Activated CD4-positive, alpha-beta T cell treated with anti-CD3 and anti-CD28 coated beads, Interleukin-10, Interleukin-2, amounts not matched to agents 100 ng/mL and 50 ng/mL, durations not matched to agents 16 hours and 8 hours (primary cell): Measurements from ENCODE around the gene SLC14A1.

Experiments used
- DNase-seq: peaks from one replicate; pipeline ENCODE4 v3.0.0-alpha.2; 2020

Gene SLC14A1

DNA sequence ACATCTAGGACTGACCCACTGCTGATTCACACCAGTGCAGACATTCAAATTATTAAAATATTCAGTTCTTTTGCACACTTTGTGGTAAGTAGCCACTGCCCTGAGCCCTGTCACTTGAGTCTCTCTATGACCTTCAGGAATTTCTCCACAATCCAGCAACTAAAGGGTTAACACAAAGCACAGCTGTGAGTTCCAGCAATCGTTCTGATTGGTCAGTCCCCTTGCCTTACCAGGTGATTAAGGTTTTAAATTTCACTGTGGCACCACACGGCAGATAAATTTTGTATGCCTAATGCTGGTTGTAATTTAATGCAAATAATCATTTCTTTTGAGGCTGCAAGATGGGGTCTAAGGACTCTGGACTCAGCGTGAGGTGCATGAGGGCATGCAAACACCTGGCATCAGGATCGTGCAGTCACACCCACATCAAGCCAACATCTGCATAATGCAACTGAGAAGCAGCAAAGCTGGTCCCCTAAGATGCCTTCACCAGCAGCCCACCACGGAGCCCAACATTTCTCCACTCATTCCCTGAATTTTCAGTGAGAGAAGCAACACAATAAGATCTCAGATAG, 36.6 kb downstream of the SLC14A1 start:
- no peak for DNase-seq

DNA sequence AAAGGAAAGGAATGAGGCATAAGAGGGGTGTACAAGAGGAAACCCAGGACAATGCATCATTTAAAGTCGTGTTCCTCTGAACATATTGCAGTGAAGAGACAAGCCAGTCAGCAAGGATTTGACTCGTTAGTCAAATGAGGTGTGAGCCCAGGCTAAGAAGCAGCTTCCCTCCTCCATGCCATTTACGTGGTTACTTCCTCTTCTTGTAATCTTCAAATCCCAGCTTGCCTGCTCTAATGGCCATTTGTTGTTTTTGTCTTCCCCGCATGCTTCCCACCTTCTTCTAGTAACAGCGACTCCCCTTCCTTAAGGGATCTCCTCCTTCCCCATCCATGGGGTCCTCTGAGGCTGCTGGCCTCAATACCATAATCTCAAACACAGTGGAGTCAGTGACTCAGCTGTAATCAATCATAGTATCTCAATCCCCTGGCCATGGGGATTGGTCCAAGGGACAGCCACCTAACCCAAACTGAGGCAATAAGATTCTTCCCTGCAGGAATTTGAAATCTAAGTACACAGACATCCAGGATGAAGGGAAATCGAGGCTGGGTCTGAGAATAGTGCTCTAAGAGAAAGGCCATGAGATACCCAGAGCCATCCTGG, 37.6 kb downstream of the SLC14A1 start:
- no peak for DNase-seq

- no peak for DNase-seq
Measured at GRCh38 chr18:45764000-45764686, 40.2 kb downstream of the SLC14A1 start.

DNA sequence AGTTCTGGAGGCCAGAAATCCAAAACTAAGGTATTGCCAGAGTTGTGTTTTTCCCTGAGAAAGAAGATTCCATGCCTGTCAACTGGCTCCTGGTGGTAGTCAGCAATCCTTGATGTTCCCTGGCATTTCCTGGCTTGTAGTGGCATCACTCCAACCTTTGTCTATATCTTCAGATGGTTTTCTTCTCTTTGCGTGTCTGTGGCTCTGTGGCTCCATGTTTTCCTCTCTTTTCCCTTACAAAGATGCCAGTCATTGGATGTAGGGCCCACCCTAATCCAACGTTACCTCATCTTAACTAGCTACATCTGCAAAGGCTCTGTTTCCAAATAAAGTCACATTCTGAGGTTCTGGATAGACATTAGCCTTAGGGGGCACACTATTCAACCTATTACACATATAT, 41.8 kb downstream of the SLC14A1 start:
- no peak for DNase-seq

GRCh38 chr18:45771587-45772480, 47.9 kb downstream of the SLC14A1 start:
- DNase-seq = no peak

DNA sequence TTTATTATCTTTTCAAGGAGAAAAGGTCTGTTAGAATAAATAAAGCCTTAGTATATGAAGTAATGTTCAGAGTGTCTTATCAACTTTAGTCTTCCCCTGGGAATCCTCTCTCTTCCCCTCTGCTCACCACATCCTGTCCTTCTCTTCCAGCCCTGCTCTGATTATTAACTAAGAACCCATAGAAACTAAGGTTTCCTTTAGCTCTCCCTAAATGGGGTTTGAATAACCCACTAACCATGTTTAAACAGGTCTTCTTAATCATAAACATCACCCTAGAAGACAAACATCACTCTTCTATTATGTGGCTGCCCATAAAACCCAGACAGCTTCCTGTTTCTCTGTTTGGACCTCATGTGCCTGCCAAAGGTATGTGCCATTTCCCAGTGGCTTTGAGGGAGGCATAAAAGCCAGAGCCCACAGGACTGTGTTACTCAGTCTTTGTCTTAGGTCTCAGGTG, 50.1 kb downstream of the SLC14A1 start:
- no peak for DNase-seq

GRCh38 chr18:45775241-45775676, 51.3 kb downstream of the SLC14A1 start:
- peak; percentile 69 for DNase-seq

- DNase-seq = no peak
Measured at GRCh38 chr18:45775743-45776142, 51.8 kb downstream of the SLC14A1 start.

- DNase-seq = no peak
Measured at GRCh38 chr18:45777393-45777792, 53.4 kb downstream of the SLC14A1 start.

DNA sequence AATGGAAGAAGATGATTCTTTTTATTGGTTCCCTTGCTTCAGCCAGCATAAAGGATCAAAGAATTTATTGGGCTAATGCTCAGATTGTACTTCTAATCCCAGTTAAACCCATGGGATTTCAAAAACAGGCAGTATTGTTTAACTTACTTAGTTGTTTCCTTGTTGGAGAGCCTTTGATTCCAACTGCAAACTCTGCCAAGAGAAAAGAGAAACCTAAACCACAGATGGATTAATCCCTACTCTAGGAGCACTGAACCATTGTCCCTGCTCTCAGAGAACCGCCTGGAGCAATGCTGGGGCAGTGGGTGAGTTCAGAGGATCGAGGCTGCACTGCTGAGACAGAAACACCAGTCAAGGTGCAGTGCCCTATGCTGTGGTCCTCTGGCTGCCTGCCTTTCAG, 56.6 kb downstream of the SLC14A1 start:
- no peak for DNase-seq

DNA sequence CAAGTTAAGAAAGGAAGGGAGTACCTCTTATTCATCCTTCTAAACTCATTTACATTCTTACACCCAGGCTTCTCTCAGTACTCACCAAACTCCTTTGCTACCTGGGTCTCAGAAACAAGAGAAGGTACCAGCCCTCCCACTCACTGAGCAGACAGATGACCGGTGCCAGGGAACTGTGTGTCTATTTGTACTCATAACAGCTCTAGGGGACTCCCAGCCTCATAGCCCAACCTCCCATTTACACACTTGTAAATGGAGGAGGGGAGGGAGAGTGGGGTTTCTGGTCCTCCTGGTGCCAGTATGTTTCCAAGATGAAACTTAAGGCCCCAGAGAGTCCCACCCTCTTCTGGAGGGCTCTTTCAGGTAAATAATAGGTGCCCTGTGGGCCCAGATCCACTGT, 58.7 kb downstream of the SLC14A1 start:
- no peak for DNase-seq

DNA sequence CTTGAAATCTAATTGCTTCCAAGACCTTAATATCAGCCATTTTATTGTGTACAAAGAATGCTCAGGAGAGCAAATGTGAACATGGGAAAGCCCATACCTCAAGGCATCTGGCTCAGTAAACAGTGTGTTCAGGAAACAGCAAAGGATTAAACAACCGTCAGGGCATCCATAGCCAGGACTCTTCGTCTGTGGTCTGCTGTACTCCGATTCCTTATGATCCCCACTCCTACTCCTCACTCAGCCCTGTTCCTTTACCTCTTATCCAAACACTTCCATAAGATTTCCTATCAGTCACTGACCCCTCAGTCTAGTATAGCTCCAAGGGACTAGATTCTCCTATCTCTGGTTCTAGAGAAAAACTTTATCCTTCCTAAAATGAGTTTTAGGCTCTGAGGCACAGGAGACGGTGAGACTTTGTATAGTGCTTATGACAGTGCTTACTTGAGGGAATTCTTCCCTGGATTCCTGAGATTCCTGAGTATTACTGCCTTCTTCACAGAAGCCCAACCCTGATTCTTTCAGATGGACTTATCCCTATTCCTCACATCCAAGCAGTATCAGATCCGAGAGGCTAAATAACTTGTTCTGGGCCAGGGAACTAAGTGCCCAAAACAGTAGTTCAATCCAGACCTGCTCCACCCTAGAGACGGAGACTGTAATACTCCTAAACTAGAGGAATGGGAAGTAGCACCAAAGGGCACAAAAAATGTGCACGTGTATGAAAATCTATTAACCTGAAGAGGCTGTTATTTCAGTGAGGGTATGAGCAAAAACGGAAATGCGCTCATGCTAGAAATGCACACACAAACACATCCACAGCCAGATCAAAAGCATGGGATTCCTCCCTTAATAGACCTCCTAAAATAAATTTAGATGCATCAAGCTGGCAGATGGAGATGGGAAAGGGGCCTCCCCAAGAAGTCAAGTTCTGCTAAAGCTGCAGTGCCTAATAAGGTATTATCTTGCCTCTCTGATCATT, 59.4 kb downstream of the SLC14A1 start:
- DNase-seq = no peak

- DNase-seq = peak; percentile 32
Measured at GRCh38 chr18:45785134-45785533, 61.2 kb downstream of the SLC14A1 start.

GRCh38 chr18:45786941-45787340, 63.0 kb downstream of the SLC14A1 start:
- no peak for DNase-seq

DNA sequence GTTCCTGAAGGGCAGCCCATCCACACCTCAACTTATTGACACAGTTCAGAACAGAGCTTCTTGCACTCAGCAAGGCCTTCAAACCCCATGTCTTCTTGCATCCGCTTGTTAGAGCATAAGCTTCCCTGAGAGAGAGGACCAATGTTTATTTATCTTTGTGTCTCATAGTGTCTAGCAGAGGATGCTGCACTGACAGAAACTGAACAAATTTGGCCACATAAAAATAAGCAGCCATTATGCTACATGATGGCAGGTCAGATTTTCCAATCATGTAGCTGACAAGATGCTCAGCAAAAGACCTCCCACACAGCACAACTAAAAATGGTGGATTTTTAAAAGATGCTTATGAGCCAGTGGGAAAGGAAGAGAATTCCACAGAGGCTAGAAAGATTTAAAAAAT, 63.4 kb downstream of the SLC14A1 start:
- no peak for DNase-seq

DNA sequence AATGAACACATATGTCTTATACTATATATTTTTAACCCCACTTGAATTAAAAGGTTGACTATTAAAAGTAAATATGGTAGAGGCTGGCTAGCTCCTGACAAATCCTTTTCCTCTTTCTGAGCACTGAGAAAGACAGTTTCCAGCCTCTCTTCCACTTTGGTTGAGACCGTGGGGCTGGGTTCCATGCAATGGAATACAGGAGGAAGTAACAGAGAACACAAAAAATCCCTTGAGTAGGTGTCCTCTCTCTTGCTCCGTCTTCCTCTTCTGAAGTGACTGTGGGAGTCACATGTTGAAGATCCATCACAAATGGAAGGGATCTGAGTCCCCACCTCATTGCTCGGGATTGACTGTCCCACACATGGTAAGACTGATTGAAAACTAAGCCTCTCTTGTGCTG, 64.9 kb downstream of the SLC14A1 start:
- no peak for DNase-seq

- DNase-seq = no peak
Measured at GRCh38 chr18:45792506-45793263, 68.7 kb downstream of the SLC14A1 start.

GRCh38 chr18:45793264-45793965, 69.4 kb downstream of the SLC14A1 start:
- no peak for DNase-seq

GRCh38 chr18:45801416-45802004, 77.5 kb downstream of the SLC14A1 start:
- no peak for DNase-seq
